ENCODE data around the gene ODAD2.

DNA sequence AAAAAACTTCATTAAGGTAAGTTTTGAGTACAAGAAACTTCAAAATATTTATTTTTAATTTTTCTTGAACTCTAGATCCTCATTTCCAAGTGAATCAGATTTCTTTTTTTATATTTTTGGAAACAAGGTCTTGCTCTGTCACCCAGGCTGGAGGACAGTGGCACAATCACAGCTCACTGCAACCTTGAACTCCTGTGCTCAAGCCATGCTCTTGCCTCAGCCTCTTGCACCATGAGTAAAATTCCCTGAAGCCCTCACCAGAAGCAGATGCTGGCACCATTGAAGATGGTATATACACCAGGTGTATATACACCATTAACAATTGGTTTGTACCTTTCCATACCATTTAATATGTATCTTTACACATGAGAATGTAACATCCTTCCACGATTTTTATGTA lies 45.1 kb upstream of the ODAD2 start:
- TF ChIP-seq EP300 (IDR thresholded peaks at IDR 0.05): no peak
- TF ChIP-seq CTCF (IDR thresholded peaks at IDR 0.05): no peak
- TF ChIP-seq POLR2A (IDR thresholded peaks at IDR 0.05; ENCODE audit: low read depth): no peak
